T1000 (cell line): ENCODE measurements around the gene SLC34A1.

ENCODE experiments used
- DNase-seq: peaks from one replicate; lab custom pipeline; 2025; ENCODE audit warnings: mixed read lengths; lab: John Stamatoyannopoulos, UW

SLC34A1 gene

GRCh38 chr5:177446200-177447065, 62.2 kb downstream of the SLC34A1 start, which contains the start of gene PRR7:
Gene PRR7, plus strand, starts transcription at chr5:177446814. Its CDS starts 8,254 bp downstream, at chr5:177455068.
- peak; percentile 45 for DNase-seq

DNA sequence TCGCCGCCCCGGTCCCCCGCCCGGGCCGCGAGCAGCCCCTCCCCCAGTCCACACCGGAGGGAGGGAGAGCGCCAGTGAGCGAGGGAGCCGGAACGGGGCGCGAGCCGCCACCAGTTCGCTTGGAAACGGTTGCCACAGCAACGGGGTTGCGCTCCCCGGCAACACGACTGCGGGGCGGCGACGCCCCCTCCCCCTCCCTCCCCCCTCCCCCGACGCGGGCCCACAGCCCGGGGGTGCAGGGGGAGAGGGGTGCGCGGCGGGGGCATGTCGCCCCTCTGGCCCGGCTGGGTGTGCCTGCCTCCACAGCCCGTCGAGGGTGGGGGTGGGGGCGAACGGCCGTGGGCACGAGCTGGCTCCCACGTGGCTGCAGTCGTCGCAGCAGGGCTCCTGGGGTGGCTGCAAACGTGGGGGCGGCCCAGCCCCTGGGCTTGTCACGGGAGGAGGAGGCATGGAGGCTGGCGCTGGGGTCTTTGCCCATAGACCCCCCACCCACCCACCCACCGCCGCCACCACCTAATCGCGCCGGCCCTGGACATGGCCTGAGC, 62.9 kb downstream of the SLC34A1 start:
- DNase-seq: peak; percentile 45

- DNase-seq: peak; percentile 93
Measured at GRCh38 chr5:177447611-177448243, 63.5 kb downstream of the SLC34A1 start.
